ENCODE data around the gene ITIH4.

ITIH4 gene

DNA sequence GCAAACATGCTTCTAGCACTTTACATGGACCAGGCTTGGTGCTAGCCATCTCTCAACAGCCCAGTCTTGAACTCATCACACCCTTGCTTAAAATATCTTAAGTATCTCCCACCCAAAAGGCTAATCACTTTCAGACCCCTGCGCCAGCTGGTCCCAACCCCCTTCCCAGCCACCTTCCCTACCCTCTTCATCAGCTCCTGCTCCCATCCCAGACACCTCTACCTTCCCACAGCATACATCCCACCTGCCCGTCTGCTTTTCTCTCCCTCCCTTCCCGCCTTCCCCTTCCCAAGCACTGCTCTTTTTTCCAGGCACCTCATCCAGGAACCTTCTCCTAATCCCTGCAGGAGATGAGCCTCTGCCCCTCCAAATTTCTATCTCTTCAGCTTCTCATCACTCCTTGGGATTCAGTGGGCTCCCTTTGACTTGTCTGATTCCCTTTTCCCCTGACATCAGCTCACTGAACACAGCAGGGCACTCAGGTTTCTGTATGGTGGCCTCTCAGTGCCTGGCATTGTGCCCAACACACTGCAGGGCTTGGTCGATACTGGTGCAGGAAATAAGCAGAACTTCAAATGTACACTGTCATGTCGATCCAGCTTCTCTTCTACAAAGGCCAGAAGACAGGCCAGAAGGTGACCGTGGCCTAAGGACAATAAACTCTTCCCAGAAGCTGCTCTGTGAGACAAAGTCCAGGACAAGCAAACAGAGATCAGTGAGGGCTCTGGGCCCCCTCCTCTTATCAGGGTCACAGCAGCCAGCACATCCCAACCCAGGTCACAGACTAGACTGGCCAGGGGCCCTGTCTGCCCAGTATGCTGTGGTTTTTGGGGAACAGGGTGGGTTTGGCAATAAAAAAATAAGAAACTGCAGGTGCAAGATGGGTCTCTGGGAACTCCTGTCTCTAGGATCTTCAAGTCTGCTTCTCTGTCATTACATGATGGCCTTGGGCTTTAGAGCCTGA is 55.3 kb downstream of the ITIH4 start:
- no peak for TF ChIP-seq POLR2A (IDR thresholded peaks at IDR 0.05; ENCODE audit: low read depth, low read length)
- FAIRE-seq (no peak), DNase-seq (ENCODE audit: insufficient read length, low spot score) (no peak)

DNA sequence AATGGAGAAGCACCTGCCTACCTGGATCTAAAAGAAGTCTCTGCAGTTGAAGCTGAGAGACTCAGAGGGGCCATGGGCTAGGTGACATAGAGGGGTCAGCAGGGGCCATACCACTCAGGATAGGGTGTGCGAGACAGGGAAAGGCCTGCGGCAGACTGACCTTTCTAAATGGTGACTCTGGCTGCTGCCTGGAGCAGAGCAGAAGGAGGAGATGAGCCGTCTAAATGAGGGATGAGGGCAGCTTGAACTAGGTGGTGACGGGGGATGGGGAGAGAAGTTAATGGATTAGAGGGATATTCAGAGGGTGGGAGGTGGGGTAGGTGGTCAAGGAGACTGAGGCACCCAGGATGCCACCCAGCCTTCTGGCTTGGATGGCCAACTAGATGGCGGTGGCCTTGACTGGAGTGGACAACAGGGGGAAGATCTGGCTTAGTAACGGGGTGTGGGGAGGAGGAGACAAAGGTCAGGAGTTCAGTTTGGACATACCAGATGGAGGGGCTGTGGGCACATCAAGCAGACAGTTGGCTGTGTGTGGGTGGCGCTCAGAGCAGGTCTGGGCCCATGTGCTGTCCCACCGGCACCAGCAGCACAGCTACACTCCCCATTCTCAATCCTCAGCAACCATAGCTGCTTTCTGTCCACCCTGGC is 56.3 kb downstream of the ITIH4 start:
- DNase-seq (ENCODE audit: insufficient read length, low spot score) (no peak), FAIRE-seq (no peak)
- TF ChIP-seq POLR2A (IDR thresholded peaks at IDR 0.05; ENCODE audit: low read depth, low read length), result no peak

DNA sequence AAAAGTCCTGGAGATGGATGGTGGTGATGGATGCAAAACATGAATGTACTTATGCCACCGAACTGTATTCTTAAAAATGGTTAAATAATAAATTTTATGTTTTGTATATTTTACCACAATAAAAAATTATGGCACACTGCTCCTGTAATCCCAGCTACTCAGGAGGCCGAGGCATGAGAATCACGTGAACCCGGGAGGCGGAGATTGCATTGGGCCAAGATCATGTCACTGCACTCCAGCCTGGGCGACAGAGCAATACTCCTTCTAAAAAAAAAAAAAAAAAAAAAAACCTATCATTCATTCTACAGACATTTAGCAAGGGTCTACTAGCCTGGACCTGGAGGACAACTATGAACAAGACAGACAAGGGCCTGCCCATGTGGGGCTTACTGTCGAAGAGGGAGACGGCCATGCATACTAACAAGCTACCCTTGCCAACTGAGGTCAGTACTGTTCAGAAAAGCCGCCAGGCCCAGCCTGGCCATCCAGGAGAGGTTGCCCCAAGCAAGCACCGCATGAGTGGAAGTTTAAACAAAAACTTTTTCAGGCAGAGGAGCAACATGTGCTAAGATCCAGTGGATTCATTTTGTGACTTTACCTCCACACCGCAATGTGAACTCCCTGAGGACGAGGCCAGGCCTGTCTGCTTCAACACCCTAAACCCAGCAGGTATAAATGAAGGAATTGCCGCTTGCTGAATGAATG is 57.0 kb downstream of the ITIH4 start:
- FAIRE-seq (no peak), DNase-seq (ENCODE audit: insufficient read length, low spot score) (no peak)
- TF ChIP-seq POLR2A (IDR thresholded peaks at IDR 0.05; ENCODE audit: low read depth, low read length), result no peak

DNA sequence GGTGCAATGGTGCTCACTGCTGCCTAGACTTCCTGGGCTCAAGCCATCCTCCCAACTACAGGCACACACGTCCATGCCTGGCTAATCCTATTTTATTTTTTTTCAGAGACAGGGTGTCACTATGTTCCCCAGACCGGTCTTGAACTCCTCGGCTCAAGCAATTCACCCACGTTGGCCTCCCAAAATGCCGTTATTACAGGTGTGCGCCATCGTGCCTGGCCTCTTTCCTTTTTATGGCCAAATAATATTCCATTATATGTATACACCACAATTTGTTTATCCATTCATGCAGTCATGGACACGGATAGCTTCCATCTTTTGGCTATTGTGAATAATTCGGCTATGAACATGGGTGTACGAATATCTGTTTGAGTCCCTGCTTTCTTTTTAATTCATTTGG is 58.8 kb downstream of the ITIH4 start:
- DNase-seq (ENCODE audit: insufficient read length, low spot score), result no peak
- no peak for TF ChIP-seq POLR2A (IDR thresholded peaks at IDR 0.05; ENCODE audit: low read depth, low read length)
- no peak for FAIRE-seq

DNA sequence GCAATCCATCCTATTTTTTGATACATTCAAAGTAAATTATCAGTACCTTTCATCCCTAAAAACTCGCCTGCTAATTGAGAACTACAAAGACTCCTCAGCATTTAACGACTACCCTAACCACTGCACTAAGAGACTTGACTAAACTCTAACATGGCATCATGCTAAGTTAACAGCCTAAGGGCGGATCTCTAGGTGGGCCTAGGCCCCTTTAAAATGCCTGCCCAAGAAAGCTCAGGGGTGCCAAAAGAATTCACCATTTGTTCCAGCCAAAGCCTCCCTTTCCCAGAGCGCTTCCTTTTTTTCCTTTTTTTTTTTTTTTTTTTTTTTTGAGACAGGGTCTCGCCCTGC is 59.2 kb downstream of the ITIH4 start:
- TF ChIP-seq POLR2A (IDR thresholded peaks at IDR 0.05; ENCODE audit: low read depth, low read length), result no peak
- DNase-seq (ENCODE audit: insufficient read length, low spot score) (no peak), FAIRE-seq (no peak)

DNA sequence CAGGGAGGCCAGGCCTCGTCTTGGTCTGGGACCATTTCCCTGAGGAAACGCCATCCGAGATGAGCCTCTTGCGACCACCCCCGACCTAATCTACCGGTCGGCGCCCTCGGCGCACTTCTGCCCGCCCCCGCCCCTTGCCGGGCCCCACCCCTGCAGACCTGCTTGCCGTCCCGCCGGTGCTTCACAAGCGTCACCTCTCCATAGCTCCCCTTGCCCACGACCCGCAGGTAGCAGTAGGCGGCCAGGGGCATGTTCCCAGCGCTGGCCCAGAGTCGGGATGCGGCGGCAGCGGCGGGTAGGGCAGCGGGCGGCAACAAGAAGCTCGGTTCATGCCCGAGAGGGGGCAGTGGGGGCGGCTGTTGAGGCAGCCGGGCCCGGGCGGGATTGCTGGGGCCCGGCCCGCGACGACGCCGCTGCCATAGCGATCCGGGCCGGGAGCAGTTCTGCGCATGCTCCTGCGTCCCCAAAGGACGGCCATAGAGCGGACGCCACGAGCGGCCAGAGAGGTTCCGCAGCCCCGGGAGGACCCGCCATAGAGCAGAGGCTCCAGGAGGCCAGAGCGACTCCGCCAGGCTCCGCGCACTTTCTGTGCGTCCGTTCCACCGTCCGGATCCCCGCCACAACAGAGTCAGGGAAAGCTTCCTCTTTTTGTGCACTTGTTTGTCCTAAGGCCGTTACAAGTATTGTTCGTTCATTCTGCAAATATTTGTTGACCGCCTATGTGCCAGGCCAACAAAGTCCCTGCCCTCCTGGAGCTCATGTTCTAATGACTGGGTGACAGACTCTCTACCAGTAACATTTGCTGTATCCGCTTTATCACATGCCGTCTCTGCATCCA is 59.8 kb downstream of the ITIH4 start, which contains the start of gene NEK4:
NEK4 (minus strand) TSS at position 445 of the 838 bp plus-strand sequence; CDS start at position 251, 194 bp downstream.
- DNase-seq (ENCODE audit: insufficient read length, low spot score), result peak; percentile 93
- peak; percentile 52 for FAIRE-seq
- TF ChIP-seq POLR2A (IDR thresholded peaks at IDR 0.05; ENCODE audit: low read depth, low read length), result peak; percentile 69; the same call in 1 of the 2 replicates

DNA sequence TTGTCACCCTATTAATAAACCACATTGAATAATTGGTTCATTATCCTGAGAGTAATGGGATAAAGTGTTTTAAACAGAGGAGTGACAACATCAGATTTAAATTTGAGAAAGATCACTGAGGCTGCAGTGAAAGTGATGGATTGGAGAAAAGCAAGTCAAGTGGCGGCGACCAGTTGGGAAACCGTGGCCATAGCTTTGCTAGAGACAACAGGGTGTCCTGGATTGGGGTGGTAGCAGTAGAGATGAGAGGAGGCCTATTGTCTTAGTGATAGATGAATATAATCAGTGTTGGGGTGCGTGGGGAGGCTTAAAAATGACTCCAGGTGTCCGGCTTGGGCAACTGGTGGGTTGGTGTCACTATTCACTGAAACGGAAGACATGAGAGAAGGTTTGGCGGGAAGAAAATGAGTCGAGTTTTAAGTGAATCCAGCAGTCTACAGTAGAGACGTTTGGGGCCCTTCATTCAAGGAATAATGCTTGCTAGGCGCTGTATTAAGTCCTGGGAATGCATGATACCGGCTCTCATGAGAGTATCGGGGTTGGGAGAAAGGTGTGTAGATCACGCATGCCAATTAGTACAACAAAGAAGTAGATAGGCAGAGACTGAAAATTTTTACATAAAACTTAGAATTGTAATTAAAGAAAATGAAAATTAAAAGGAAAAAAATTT is 60.6 kb downstream of the ITIH4 start:
- FAIRE-seq (no peak), DNase-seq (ENCODE audit: insufficient read length, low spot score) (no peak)
- no peak for TF ChIP-seq POLR2A (IDR thresholded peaks at IDR 0.05; ENCODE audit: low read depth, low read length)

DNA sequence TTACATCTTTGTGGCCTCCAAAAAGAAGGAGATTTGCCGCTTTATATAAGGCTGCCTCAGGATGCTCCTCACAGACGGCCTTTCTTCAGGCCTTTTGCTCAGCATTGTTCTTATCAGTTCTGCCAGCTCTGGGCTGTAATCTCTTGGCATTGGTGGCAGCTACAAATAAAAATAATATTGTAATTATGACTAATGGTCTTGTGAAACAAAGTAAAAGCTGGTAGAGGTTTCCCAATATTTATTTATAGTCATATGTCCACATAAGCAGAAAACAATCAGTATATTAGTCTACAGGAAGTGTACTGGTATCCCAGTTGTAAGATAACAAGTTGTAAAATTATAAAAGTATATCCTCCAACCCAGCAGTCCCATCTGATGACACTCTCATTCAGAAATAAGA is 67.0 kb downstream of the ITIH4 start:
- FAIRE-seq (no peak), DNase-seq (ENCODE audit: insufficient read length, low spot score) (no peak)
- no peak for TF ChIP-seq POLR2A (IDR thresholded peaks at IDR 0.05; ENCODE audit: low read depth, low read length)

Measured in H54 (cell line).